Measurements from ENCODE around the gene SIRT2. TPM values are rescaled to one million over a fixed set of nuclear protein-coding genes. Genes with fewer than 3 reads are reported as not detected.
A peak's percentile ranks its signal among the peaks of the same experiment; 100 is the strongest.

Gene SIRT2
- total and polyA plus RNA-seq, 2 donors (not counting 1 experiment from before 2014, with no cell fraction given) = 42.4 to 65.9 TPM

DNA sequence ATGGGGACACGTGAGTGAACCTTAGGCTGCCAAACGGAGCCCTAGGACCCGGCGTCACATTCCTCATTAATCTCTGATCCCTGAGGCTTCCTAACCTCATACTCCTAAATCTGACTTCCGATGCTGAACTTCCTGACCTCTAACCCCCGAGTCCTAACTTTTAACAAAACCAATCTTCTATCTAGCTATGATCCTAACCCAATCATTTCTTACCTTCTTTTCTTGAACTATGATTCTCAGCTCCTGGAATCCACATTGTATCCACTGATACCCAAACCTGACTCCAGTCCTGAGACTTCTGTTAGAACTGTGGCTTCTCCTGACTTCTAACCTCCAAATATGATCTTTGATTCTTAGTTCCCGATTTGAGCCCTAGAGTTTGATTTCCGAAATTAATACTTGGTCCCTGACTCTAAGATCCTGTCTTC, 798 bp upstream of the SIRT2 start:
- Mint-ChIP-seq H3K4me3 (peak overlapping the region; percentile 96), H3K4me1 (peaks cover 35% of the 10 kb centered on the region), H3K27ac (peak overlapping the region; percentile 94), H3K27me3 (no peaks in the 10 kb centered on the region), H3K9me3 (ENCODE audit: insufficient read depth) (no peaks in the 10 kb centered on the region)
- TF ChIP-seq EZH2 (IDR thresholded peaks at IDR 0.05; ENCODE audit: borderline replicate concordance, insufficient read depth, low read depth, low read length, poor library complexity, severe bottlenecking) = no peak
- TF ChIP-seq, protein P1, sequence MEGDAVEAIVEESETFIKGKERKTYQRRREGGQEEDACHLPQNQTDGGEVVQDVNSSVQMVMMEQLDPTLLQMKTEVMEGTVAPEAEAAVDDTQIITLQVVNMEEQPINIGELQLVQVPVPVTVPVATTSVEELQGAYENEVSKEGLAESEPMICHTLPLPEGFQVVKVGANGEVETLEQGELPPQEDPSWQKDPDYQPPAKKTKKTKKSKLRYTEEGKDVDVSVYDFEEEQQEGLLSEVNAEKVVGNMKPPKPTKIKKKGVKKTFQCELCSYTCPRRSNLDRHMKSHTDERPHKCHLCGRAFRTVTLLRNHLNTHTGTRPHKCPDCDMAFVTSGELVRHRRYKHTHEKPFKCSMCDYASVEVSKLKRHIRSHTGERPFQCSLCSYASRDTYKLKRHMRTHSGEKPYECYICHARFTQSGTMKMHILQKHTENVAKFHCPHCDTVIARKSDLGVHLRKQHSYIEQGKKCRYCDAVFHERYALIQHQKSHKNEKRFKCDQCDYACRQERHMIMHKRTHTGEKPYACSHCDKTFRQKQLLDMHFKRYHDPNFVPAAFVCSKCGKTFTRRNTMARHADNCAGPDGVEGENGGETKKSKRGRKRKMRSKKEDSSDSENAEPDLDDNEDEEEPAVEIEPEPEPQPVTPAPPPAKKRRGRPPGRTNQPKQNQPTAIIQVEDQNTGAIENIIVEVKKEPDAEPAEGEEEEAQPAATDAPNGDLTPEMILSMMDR (IDR thresholded peaks at IDR 0.05) = no peak
- DNase-seq (no peak), ATAC-seq (ENCODE audit: low read depth) (no peak)
- peaks cover 0 to 4% (median 0%) of the 10 kb centered on the region in 3 donors for H3K9me3 ChIP-seq (ENCODE audit: control extremely low read depth in 1 of 3, control insufficient read depth in 2 of 3, insufficient read depth in 1 of 3, low read length in 2 of 3)
- H3K36me3 ChIP-seq (replicated peaks in 1 of 2; ENCODE audit: control extremely low read depth in 1 of 2, control insufficient read depth in 1 of 2, extremely low read depth in 1 of 2, insufficient read depth in 2 of 2, low read length in 1 of 2) = peaks cover 0 to 12% of the 10 kb centered on the region in 2 experiments
- H3K79me2 ChIP-seq (ENCODE audit: control insufficient read depth, insufficient read depth, low read length) = peaks cover 90% of the 10 kb centered on the region
- intact Hi-C loops (cut with micrococcal nuclease) = no loop called here
- H4K20me1 ChIP-seq (ENCODE audit: control insufficient read depth, insufficient read depth, low read length, poor library complexity, severe bottlenecking) = peaks cover 5% of the 10 kb centered on the region
- H3K4me3 ChIP-seq (ENCODE audit: control extremely low read depth in 1 of 5, extremely low read depth in 1 of 5, insufficient read depth in 1 of 5, low read depth in 2 of 5, low read length in 4 of 5) = peak overlapping the region; percentile 85 to 95 (median 92)
- WGBS (ENCODE audit: insufficient coverage) = 0% methylated on average over 6 of the region's 8 CpGs
- CTCF ChIA-PET = interaction anchor here (0.5 to 2.5 kb wide), 10 partner anchors 12 to 498 kb away, joined by 3 to 29 read pairs (median 4); partner anchors contain the start of genes ECH1, FAM98C, MRPS12 and SARS2
- H3K4me1 ChIP-seq (ENCODE audit: control insufficient read depth in 2 of 2, insufficient read depth in 2 of 2, low read length in 2 of 2) = peaks cover 20 to 28% of the 10 kb centered on the region in 2 donors
- H3K9ac ChIP-seq (ENCODE audit: low read length) = peak overlapping the region; percentile 94
- no peaks in the 10 kb centered on the region for H3K27me3 ChIP-seq (replicated peaks in 1 of 4; ENCODE audit: control extremely low read depth in 1 of 4, control insufficient read depth in 3 of 4, insufficient read depth in 4 of 4, low read length in 3 of 4)
- H3K4me2 ChIP-seq (replicated peaks; ENCODE audit: low read depth, low read length, poor library complexity, severe bottlenecking) = peak overlapping the region; percentile 83
- POLR2A ChIA-PET = interaction anchor here (0.5 to 1.9 kb wide), 9 partner anchors 30 to 282 kb away, joined by 3 to 13 read pairs (median 6); partner anchors contain the start of genes EIF3K, MAP4K1, MRPS12 and SARS2
- peak overlapping the region; percentile 89 to 99 for H3K27ac ChIP-seq (ENCODE audit: low read length in 2 of 2)
- peak overlapping the region; percentile 69 for H2AFZ ChIP-seq (ENCODE audit: insufficient read depth, low read depth, low read length, poor library complexity, severe bottlenecking)

GRCh38 chr19:38898788-38899446, 501 bp downstream of the SIRT2 start:
- peaks cover 0 to 4% (median 0%) of the 10 kb centered on the region in 3 donors for H3K9me3 ChIP-seq (ENCODE audit: control extremely low read depth in 1 of 3, control insufficient read depth in 2 of 3, insufficient read depth in 1 of 3, low read length in 2 of 3)
- DNase-seq = no peak
- no peaks in the 10 kb centered on the region for H3K27me3 ChIP-seq (replicated peaks in 1 of 4; ENCODE audit: control extremely low read depth in 1 of 4, control insufficient read depth in 3 of 4, insufficient read depth in 4 of 4, low read length in 3 of 4)
- H4K20me1 ChIP-seq (ENCODE audit: control insufficient read depth, insufficient read depth, low read length, poor library complexity, severe bottlenecking) = no peaks in the 10 kb centered on the region
- H3K9ac ChIP-seq (ENCODE audit: low read length) = peak overlapping the region; percentile 95
- Mint-ChIP-seq H3K27ac (peak overlapping the region; percentile 94), H3K4me3 (peak overlapping the region; percentile 96), H3K27me3 (no peaks in the 10 kb centered on the region), H3K4me1 (peaks cover 35% of the 10 kb centered on the region), H3K9me3 (ENCODE audit: insufficient read depth) (no peaks in the 10 kb centered on the region)
- ATAC-seq (ENCODE audit: low read depth) = no peak
- TF ChIP-seq, protein P1 (IDR thresholded peaks at IDR 0.05) = no peak
- TF ChIP-seq EZH2 (IDR thresholded peaks at IDR 0.05; ENCODE audit: borderline replicate concordance, insufficient read depth, low read depth, low read length, poor library complexity, severe bottlenecking) = no peak
- ChIA-PET POLR2A (interaction anchor here (1.6 to 1.9 kb wide), 3 partner anchors 47 to 281 kb away, joined by 7 to 13 read pairs (median 8); partner anchors contain the start of genes EIF3K and MAP4K1), CTCF (no interaction called here)
- H3K27ac ChIP-seq (ENCODE audit: low read length in 2 of 2) = peak overlapping the region; percentile 72 to 99
- 6% methylated on average over 22 of the region's 25 CpGs for WGBS (ENCODE audit: insufficient coverage)
- peaks cover 20 to 30% of the 10 kb centered on the region in 2 donors for H3K4me1 ChIP-seq (ENCODE audit: control insufficient read depth in 2 of 2, insufficient read depth in 2 of 2, low read length in 2 of 2)
- H3K36me3 ChIP-seq (replicated peaks in 1 of 2; ENCODE audit: control extremely low read depth in 1 of 2, control insufficient read depth in 1 of 2, extremely low read depth in 1 of 2, insufficient read depth in 2 of 2, low read length in 1 of 2) = no peaks in the 10 kb centered on the region
- H3K4me3 ChIP-seq (ENCODE audit: control extremely low read depth in 1 of 5, extremely low read depth in 1 of 5, insufficient read depth in 1 of 5, low read depth in 2 of 5, low read length in 4 of 5) = peak overlapping the region; percentile 76 to 95 (median 85)
- peak overlapping the region; percentile 84 for H2AFZ ChIP-seq (ENCODE audit: insufficient read depth, low read depth, low read length, poor library complexity, severe bottlenecking)
- H3K79me2 ChIP-seq (ENCODE audit: control insufficient read depth, insufficient read depth, low read length) = peaks cover 89% of the 10 kb centered on the region
- intact Hi-C loops (cut with micrococcal nuclease) = loop anchor here (1.0 to 2.0 kb wide), 9 partner anchors 20 to 525 kb away; partner anchors contain the start of genes ACTN4, ECH1, EIF3K and FAM98C
- H3K4me2 ChIP-seq (replicated peaks; ENCODE audit: low read depth, low read length, poor library complexity, severe bottlenecking) = peak overlapping the region; percentile 81
